ENCODE results near the gene TBX1.
"Not testable (repeated sequence)": the region's sequence is repeated elsewhere in the genome, so short reads cannot be mapped to it uniquely, and the experiment has no call there.

The TBX1 gene

GRCh38 chr22:19723232-19723982 lies 37.2 kb upstream of the TBX1 start, which contains the start of gene GP1BB:
TSS of gene GP1BB (plus strand) at chr22:19723539. CDS start at chr22:19723570, 31 bp downstream.
- peak in 2 of 6 experiments; percentile 8 to 10 for DNase-seq

DNA sequence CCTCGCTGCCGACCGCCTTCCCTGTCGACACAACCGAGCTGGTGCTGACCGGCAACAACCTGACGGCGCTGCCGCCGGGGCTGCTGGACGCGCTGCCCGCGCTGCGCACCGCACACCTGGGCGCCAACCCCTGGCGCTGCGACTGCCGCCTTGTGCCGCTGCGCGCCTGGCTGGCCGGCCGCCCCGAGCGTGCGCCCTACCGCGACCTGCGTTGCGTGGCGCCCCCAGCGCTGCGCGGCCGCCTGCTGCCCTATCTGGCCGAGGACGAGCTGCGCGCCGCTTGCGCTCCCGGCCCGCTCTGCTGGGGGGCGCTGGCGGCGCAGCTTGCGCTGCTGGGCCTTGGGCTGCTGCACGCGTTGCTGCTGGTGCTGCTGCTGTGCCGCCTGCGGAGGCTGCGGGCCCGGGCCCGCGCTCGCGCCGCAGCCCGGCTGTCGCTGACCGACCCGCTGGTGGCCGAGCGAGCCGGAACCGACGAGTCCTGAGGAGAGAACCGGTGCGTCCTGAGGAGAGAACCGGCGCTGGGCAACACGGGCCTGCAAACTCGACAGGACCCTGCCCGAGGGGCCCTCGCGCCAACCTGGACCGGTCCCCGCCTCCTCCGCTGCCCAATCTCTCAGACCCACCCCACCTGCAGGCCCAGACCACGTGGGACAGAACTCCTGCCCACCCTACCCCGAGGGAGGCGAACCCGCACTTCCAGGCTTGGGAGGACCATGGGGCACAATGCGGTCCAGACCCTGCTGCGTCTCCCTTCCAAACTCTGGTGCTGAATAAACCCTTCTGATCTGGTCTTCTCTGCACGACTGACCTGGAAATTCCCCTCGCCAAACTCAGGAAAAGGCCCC lies 36.4 kb upstream of the TBX1 start:
- peak in 1 of 6 experiments; percentile 37 for DNase-seq

DNA sequence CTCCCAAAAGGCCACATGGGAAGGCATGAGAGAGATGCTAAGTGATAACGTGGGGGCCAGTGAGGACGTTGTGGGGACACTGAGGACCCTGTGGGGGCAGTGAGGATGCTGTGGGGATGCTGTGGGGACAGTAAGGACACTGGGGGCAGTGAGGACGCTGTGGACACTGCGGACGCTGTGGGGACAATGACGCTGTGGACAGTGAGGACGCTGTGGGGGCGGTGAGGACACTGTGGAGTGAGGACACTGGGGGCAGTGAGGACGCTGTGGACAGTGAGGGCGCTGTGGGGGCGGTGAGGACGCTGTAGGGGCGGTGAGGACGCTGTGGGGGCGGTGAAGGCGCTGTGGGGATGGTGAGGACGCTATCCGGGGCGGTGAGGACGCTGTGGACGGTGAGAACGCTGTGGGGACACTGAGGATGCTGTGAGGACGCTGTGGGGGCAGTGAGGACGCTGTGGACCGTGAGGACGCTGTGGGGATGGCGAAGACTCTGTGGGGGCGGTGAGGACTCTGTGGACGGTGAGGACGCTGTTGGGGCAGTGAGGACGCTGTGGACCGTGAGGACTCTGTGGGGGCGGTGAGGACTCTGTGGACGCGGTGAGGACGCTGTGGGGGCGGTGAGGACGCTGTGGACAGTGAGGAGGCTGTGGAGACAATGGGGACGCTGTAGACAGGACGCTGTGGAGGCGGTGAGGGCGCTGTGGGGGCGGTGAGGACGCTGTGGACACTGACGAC lies 35.5 kb upstream of the TBX1 start:
- DNase-seq: no peak

GRCh38 chr22:19726064-19726788 lies 34.4 kb upstream of the TBX1 start:
- not testable (repeated sequence) for DNase-seq

GRCh38 chr22:19727310-19728150 lies 33.0 kb upstream of the TBX1 start:
- no peak for DNase-seq

- no peak for DNase-seq
These were observed 32.3 kb upstream of the TBX1 start for GRCh38 chr22:19728271-19728670.

- no peak for DNase-seq
These were observed 31.7 kb upstream of the TBX1 start for GRCh38 chr22:19728836-19729235.

- DNase-seq: no peak
These were observed 31.1 kb upstream of the TBX1 start for GRCh38 chr22:19729507-19729906.

- DNase-seq: no peak
These were observed 30.4 kb upstream of the TBX1 start for GRCh38 chr22:19730198-19730597.

DNA sequence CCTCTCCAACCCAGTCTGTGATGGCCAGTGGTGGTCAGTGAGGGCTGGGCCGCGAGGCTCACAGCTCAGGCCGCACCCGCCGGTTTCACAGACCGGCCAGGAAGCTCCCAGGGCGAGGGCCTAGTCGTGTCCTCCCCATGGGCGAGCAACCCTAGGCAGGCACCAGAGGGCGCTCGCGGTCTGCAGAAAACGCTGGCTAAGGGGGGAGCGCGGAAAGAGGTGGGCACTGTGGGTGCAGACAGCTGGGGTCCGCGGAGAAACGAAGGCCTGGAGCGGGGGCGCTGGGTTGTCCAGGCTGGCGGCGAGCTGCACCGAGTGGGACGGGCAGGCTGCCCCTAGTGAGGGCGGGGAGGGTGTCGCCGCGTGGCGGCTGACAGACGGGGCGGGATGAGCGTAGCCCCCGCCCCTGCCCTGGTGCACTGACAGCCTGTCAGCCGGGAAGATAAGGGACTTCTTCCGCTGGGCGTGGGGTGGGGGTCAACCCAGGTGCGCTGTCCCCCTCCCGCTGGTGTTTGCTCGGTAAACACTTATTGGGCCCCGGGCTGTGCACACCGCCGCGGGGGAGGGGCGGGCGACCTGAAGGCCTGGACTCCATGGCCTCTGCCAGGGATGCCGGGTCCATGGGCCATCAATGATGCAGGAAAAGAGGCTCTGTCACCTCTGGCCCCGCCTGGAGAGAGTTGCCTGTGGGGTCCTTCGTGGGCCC lies 29.8 kb upstream of the TBX1 start:
- peak; percentile 50 to 88 (median 80) for DNase-seq

DNA sequence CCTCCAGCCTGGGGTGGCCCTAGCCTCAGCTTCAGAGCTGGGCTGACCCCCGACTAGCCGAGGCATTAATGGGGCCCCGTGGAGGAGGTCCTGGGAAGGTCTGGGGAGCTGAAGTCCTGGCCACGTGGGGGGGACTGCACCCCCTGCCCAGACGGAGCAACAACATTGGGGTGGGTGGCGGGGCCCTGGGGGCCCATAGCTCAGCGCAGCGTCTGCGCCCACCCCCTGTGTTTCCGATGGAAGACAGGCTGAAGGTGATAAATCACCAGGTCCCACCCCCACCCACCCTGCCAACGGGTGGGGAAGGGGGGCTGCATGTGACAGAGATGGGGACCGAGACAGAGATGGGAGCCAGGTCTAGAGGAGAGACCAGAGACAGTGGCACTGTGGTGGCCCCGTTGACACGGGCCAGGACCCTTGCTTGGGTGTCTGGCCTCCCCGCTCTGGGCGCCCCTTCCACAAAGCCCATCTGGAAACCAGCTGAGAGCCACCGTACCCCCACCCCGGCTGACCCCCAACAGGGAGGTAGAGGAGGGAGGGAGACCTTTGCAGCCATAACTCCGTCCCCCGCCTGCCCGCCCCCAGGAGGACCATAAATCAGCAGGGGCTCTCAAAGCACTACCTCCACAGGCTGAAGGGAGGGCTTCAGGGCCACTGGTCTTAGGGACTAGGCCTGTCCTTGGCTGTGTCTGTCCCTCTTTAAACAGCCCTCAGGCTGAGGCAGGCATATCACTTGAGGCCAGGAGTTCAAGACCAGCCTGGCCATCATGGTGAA lies 29.0 kb upstream of the TBX1 start:
- no peak for DNase-seq

DNA sequence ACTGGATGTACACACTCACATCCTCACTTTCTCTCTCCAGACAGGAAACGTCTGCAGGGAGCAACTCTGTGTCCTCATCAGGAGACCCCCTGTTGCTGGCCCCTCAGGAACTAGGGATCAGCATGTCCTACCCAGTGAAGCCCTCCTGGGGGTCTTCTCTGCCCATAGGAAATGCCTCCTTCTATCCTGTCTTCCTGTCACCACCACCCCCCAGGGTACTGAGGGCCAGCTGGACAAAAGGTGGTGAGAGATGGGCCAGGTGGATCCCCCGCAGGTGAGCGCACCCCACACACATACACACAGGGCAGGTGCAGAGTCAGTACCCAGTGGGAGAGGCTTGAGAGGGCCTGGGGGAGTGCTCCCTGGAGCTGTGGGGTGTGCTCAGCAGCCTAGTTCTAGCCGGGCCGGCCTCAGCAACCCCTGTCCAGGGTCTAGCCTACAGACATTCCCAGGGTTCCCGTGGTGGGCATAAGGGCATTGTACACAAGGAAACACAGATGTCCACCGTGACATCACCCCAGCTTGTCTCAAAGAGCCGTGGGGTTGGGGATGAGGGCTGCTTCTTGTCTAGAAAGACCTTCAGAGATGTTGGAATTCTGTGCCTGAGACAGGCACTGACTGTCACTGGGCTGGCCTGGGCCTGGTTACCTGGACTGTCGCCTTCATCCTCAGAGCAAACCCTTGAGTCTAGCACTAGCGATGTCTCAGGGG lies 28.0 kb upstream of the TBX1 start:
- no peak for DNase-seq

GRCh38 chr22:19733755-19734154 lies 26.8 kb upstream of the TBX1 start:
- DNase-seq: no peak

DNA sequence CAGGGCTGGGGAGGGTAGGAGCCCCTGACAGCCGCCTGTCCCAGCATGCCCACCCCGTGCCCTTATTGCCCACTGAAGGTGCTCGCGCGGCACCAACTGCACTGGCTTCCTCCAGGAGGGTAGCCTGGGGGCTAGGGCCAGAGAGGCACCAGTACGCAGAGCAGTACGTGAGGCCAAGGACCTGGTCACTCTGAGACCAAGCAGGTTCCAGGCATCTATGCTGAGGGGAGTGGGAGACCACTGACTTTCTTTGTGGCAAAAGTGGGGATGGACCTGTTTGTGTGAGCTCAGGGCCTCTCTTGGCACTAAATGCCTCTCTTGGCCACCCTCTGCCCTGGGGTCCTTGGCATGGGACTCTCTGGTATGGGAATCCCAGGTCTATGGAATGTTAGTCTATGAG lies 26.4 kb upstream of the TBX1 start:
- DNase-seq: no peak

DNA sequence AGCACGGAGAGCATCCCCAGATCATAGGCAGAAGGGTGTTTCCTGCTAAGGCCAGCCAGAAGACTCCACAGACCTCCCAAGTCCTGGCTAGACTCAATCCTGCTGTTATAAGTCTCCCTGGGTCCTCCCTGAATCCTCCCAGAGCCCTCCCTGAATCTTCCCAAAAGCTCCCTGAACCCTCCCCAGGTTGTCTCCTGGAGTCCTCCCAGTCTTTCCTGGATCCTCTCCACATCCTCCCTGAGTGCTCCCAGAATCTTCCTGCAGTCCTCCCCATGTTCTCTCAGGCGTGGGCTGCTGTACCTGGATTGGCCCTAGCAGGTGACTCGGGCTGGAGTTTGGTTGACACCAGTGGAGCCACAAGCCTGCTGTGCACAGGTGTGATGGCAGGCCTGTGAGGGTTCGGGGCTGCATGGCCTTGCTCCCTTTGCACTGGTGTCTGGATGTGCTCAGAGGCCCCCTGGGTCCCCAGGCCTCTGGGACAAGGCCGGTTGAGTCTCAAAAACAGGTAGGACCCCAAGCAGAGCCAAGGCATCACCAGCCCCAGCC lies 25.7 kb upstream of the TBX1 start:
- DNase-seq: no peak

DNA sequence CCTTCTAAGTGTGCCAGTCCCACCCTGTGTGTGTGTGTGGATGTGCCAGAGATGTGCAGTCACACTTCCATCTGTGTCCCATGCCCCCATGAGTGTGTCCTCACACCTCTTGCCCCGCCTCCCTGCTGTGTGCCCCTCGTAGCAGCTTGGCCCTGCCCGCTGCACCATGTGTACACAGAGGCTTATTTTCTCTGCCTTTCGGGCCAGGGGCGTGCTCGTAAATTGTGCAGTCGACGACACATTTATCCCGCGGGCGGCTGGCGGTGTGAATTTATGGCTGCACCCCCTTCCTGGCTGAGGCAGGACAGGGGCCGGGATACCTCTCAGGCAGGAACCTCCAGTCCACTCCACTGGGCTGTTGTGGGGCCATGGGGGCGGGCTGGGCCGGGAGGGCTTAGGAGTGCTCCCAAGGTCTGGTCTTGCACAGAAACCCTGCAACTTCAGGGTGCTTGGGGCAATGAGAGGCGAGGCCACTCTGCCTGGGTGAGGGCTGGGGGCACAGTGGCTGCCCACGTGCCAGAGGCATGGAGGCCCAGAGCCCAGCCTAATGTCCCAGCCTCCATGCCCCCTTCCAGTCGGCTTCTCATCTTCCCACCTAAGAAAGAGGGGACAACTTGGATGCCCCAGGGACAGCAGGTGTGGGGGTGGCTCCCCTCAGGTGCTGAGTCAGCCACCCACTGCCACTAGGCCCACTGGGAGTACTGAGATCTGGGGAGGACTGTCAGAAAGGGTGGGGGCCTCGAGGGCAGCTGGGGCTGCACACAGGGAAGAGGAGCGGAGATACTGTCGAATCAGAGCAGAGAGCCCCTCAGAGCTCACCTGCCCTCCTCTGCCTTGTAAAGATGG lies 24.7 kb upstream of the TBX1 start:
- DNase-seq: no peak

DNA sequence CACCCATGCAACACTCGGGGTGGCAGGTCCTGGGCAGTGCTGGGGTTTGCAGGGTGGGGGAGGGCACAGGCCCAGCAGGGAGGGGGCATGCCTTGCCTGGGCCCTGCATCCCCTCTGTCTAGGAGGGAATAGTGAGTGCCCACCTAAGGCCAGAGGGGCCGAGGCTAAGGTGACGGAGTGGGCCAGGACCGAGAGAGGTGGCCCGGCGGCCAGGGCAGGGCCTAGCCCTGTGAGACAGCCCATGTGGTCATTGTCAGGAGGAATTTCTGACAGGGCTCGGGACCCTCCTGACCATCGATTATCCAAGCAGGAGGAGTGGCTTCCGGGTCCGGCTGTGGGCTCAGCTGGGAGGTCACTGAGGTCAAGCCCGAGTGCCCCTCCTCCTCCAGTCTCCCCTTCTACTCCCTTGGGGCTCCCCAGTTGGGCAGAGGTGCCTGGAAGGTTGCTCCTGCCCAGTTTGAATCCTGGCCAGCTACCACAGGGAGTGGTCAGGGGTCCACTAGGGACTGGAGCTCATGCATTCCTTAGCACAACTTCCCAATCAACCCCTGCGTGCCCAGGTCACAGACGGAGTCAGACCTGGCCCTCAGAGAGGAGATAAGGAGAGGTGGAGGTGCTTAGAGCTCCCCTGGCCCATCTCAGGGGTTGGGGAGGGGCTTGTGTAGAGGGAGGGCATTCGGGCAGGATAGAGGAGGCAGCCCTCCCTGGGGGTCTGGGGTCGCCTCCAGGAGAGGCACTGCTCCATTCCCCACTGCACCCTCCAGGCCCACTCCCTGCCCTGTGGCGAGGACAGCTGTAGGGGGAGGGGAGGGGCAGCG lies 22.5 kb upstream of the TBX1 start:
- no peak for DNase-seq

All from stimulated activated naive CD4-positive, alpha-beta T cell (primary cell).